Lower leg skin (tissue), 3 donors: ENCODE results near the gene APOC3.

Experiments
- CTCF ChIP-seq, 3 donors: fragments of 450-650 bp; IDR thresholded peaks; one replicate each; pipeline ENCODE4 v1.5.1; 2016; ENCODE audit warnings: antibody characterized with exemption in 3 of 3, mild to moderate bottlenecking in 3 of 3, moderate library complexity in 2 of 3
- POLR2A ChIP-seq, 2 donors: fragments of 450-650 bp; IDR thresholded peaks; one replicate each; pipeline ENCODE4 v1.6.1; 2016 to 2017; ENCODE audit warnings: antibody characterized with exemption in 2 of 2, mild to moderate bottlenecking in 1 of 2, moderate library complexity in 1 of 2

GRCh38 chr11:116812109-116812508, 17.6 kb upstream of the APOC3 start:
- TF ChIP-seq CTCF (IDR thresholded peaks at IDR 0.05) (no peak), POLR2A (IDR thresholded peaks at IDR 0.05) (no peak)
